Nephron (organoid): ENCODE results near the gene SLC22A23.

Experiments
- H3K27ac Mint-ChIP-seq, 3 experiments: 2 replicates each; pipeline ENCODE4 v1.8.0; 2020; ENCODE audit warnings: mixed read lengths in 3 of 3, mild to moderate bottlenecking in 2 of 3, moderate library complexity in 1 of 3
- H3K27me3 Mint-ChIP-seq: 2 replicates; pipeline ENCODE4 v1.8.0; 2021; ENCODE audit warnings: low read depth, mild to moderate bottlenecking, moderate library complexity, mixed read lengths
- H3K36me3 Mint-ChIP-seq: 2 replicates; pipeline ENCODE4 v1.8.0; 2020; ENCODE audit warnings: low read depth, mixed read lengths
- H3K4me1 Mint-ChIP-seq: 2 replicates; pipeline ENCODE4 v1.8.0; 2020; ENCODE audit warnings: mixed read lengths
- H3K4me3 Mint-ChIP-seq, 3 experiments: 2 replicates each; pipeline ENCODE4 v1.8.0; 2020; ENCODE audit warnings: mild to moderate bottlenecking in 3 of 3, mixed read lengths in 3 of 3, moderate library complexity in 2 of 3
- H3K9me3 Mint-ChIP-seq: 2 replicates; pipeline ENCODE4 v1.8.0; 2020; ENCODE audit warnings: mixed read lengths
- CTCF ChIP-seq, 3 experiments: fragments of 200-600 bp; sonication (generic); IDR thresholded peaks; one replicate each; pipeline ENCODE4 v1.5.0; 2021; ENCODE audit warnings: antibody characterized with exemption in 3 of 3; ENCODE audit not compliant: unreplicated experiment in 3 of 3

Gene SLC22A23

DNA sequence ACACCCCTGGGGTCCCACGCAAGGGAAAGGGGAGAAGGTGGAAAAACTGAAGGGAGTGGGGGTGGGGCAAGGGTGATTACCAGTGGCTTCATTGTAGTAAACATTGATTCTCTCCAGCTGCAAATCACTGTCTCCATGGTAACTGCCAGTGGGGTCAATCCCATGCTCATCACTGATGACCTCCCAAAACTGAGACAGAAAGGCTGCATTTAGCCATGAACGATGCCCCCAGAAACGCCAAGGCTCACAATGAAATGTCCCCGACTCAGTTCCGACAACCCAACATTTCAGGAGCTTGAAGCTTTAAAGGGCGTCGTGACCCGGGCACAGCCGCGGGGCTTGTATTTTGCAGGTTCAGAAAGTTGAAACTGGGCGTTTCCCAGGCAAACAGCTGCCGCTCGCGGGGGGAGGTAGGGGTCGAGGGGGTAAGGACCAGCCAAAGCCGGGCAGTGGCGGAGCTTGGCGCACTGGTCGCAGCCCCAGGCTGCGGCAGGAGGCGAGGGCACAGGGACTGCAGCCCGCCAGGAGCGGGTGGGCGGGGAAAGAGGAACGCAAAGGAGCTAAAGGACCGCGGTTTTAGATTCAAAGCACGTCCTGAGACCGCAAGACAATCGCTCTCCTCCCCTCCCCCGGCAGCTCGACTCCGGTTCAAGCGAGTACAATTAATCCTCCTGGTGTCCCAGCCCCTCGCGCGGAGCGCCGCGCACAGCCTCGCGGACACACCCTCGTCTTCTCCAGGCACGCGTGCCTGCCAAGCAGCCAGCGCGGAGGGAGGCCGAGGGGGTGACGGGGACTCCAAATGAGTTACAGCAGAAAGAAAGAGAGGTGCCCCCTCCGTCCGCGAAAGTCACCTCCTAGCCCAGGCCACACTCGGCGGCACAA is 230.1 kb downstream of the SLC22A23 start:
- Mint-ChIP-seq H3K9me3 (no peaks in the 10 kb centered on the region), H3K4me1 (peaks cover 47% of the 10 kb centered on the region)

GRCh38 chr6:3226042-3226441 is 230.8 kb downstream of the SLC22A23 start:
- peaks cover 58% of the 10 kb centered on the region for H3K27me3 Mint-ChIP-seq
- peaks cover 21% of the 10 kb centered on the region for H3K36me3 Mint-ChIP-seq
- H3K9me3 Mint-ChIP-seq, result no peaks in the 10 kb centered on the region
- peak overlapping the region; percentile 90 to 92 (median 91) for H3K4me3 Mint-ChIP-seq
- H3K27ac Mint-ChIP-seq, result no peak overlapping the region
- peaks cover 44% of the 10 kb centered on the region for H3K4me1 Mint-ChIP-seq
- TF ChIP-seq CTCF (IDR thresholded peaks at IDR 0.05; ENCODE audit: unreplicated experiment in 3 of 3), result no peak

More for the DNA sequence above, 230.1 kb downstream of the SLC22A23 start:
- H3K27me3 Mint-ChIP-seq, result peaks cover 63% of the 10 kb centered on the region
- no peak for TF ChIP-seq CTCF (IDR thresholded peaks at IDR 0.05; ENCODE audit: unreplicated experiment in 3 of 3)
- peak overlapping the region; percentile 90 to 92 (median 91) for H3K4me3 Mint-ChIP-seq
- peaks cover 21% of the 10 kb centered on the region for H3K36me3 Mint-ChIP-seq
- H3K27ac Mint-ChIP-seq, result peak overlapping the region in 1 of 3 experiments; percentile 79

GRCh38 chr6:3222506-3223038 is 234.3 kb downstream of the SLC22A23 start:
- Mint-ChIP-seq H3K9me3 (no peaks in the 10 kb centered on the region), H3K27ac (no peak overlapping the region), H3K27me3 (peaks cover 33% of the 10 kb centered on the region), H3K4me1 (peaks cover 21% of the 10 kb centered on the region), H3K36me3 (peaks cover 21% of the 10 kb centered on the region), H3K4me3 (no peak overlapping the region)
- no peak for TF ChIP-seq CTCF (IDR thresholded peaks at IDR 0.05; ENCODE audit: unreplicated experiment in 3 of 3)

DNA sequence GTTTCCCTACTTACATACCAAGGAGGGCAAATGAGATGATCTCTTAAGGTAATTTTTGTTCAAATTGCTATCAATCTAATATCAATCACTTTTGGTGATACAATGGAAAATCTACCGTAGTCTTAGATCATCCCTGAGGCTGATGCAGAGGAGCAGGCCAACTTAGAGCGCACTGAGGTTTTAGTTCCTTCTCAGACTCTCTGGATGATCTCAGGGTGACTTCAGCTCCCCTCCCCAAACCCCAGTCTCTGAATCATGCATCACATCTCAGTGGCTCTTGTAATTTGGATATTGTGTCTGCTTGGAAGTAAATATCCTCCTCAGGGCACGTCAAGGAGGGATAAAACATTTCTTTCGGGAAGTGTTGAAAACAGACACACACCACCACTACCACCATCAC is 235.3 kb downstream of the SLC22A23 start:
- no peak for TF ChIP-seq CTCF (IDR thresholded peaks at IDR 0.05; ENCODE audit: unreplicated experiment in 3 of 3)
- peaks cover 21% of the 10 kb centered on the region for H3K36me3 Mint-ChIP-seq
- no peak overlapping the region for H3K27ac Mint-ChIP-seq
- H3K9me3 Mint-ChIP-seq, result no peaks in the 10 kb centered on the region
- H3K4me3 Mint-ChIP-seq, result no peak overlapping the region
- peaks cover 18% of the 10 kb centered on the region for H3K4me1 Mint-ChIP-seq
- H3K27me3 Mint-ChIP-seq, result peaks cover 27% of the 10 kb centered on the region

DNA sequence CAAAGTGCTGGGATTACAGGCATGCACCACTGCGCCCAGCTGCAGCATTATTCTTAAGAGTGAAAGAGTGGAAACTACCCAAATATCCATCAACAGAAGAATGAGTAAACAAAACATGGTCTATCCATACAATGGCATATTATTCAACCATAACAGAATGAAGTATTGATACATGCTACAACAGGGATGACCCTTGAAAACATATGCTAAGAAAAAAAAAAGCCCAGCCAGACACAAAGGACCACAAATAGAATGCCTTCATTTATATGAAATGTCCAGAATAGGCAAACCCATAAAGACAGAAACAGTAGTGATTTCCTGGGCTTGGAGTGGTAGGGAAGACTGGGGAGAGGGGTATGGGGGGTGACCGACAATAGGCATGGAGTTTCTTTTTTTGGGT is 236.5 kb downstream of the SLC22A23 start:
- no peak overlapping the region for H3K27ac Mint-ChIP-seq
- peaks cover 14% of the 10 kb centered on the region for H3K36me3 Mint-ChIP-seq
- no peak overlapping the region for H3K4me3 Mint-ChIP-seq
- no peak for TF ChIP-seq CTCF (IDR thresholded peaks at IDR 0.05; ENCODE audit: unreplicated experiment in 3 of 3)
- H3K9me3 Mint-ChIP-seq, result no peaks in the 10 kb centered on the region
- H3K4me1 Mint-ChIP-seq, result peaks cover 7% of the 10 kb centered on the region
- peaks cover 16% of the 10 kb centered on the region for H3K27me3 Mint-ChIP-seq
